RWPE1 (cell line): ENCODE results near the gene ZNF646.

Experiments used
- CTCF ChIA-PET: fragments of 350-600 bp; sonication (Branson Sonifier 250); formaldehyde crosslinking; extraction: SDS; loops from one replicate; lab custom pipeline; 2021; lab: Yijun Ruan, JAX
- POLR2A ChIA-PET: fragments of 400-600 bp; formaldehyde crosslinking; extraction: SDS; loops from one replicate; lab custom pipeline; 2020; ENCODE audit warnings: antibody characterized with exemption; ENCODE audit not compliant: low non-redundant PET; lab: Yijun Ruan, JAX
- DNase-seq: peaks from one replicate; pipeline ENCODE4 v3.0.0; 2012; ENCODE audit warnings: low spot score
- H3K27ac ChIP-seq: fragments of 450-650 bp; 2 replicates; pipeline ENCODE4 v1.5.1; 2017
- TF ChIP-seq, protein P1 (sequence below): fragments of 450-650 bp; conservative IDR thresholded peaks from 2 replicates; pipeline ENCODE4 v1.5.1; 2017; ENCODE audit warnings: low read depth, mild to moderate bottlenecking

ZNF646 gene

DNA sequence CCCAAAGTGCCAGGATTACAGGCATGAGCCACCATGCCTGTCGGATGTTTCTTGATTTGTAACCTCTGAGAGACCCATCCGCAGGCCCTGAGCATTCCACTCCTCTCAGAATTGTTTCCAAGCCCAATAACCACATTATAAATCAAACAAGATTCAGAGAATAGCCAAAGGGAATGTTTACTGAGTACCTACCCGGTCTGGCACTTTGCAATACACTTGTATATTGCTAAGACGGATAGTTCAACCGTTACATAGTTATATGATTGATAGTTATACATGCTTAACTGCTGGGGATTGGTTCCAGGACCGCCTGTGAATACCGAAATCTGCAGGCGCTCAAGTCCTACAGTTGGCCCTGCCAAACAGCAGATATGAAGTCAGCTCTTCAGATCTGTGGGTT is 40.2 kb downstream of the ZNF646 start:
- TF ChIP-seq, protein P1, sequence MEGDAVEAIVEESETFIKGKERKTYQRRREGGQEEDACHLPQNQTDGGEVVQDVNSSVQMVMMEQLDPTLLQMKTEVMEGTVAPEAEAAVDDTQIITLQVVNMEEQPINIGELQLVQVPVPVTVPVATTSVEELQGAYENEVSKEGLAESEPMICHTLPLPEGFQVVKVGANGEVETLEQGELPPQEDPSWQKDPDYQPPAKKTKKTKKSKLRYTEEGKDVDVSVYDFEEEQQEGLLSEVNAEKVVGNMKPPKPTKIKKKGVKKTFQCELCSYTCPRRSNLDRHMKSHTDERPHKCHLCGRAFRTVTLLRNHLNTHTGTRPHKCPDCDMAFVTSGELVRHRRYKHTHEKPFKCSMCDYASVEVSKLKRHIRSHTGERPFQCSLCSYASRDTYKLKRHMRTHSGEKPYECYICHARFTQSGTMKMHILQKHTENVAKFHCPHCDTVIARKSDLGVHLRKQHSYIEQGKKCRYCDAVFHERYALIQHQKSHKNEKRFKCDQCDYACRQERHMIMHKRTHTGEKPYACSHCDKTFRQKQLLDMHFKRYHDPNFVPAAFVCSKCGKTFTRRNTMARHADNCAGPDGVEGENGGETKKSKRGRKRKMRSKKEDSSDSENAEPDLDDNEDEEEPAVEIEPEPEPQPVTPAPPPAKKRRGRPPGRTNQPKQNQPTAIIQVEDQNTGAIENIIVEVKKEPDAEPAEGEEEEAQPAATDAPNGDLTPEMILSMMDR, result no peak
- H3K27ac ChIP-seq, result peak overlapping the region; percentile 92
- ChIA-PET POLR2A (no interaction called here), CTCF (interaction anchor here (0.7 to 1.1 kb wide), 2 partner anchors 28 to 172 kb away, joined by 3 to 7 read pairs; no protein-coding TSS in a partner anchor)
- no peak for DNase-seq

DNA sequence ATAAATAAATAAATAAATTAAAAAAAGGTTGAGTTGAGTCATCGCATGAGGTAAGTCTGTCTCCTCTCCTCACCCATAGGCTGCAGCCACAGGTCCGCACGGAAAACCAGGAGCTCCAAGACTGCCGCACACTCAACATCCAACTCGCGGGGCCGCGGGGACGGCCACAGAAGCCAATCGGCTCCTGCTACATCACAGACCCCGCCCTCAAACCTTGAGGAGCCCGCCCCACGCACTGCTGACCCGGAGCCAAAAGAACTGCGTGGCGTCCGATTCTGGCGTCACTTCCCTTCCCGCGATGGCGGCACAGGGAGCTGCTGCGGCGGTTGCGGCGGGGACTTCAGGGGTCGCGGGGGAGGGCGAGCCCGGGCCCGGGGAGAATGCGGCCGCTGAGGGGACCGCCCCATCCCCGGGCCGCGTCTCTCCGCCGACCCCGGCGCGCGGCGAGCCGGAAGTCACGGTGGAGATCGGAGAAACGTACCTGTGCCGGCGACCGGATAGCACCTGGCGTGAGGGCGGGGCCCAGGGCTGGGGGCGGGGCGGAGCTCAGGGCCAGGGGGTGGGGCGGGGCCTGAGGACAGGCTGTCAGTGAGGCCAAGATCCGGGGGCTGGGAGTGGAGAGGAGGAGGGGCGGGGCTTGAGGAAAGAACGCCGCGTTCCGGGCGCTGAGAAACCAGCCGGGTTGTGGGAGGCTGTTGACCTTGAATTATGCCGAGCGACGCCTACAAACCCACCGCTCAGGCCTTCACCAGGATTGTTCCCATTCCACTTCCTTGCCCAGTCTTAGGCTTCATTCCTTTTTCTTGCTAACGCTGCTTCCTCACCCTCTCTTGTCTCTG is 43.4 kb downstream of the ZNF646 start, which contains the start of gene KAT8:
KAT8 (plus strand) TSS at position 281 of the 839 bp plus-strand sequence; CDS start at position 299, 18 bp downstream.
- TF ChIP-seq, protein P1, result no peak
- ChIA-PET CTCF (interaction anchor here (0.6 to 1.4 kb wide), 3 partner anchors 25 to 467 kb away, joined by 3 to 7 read pairs (median 5); partner anchors contain the start of gene PRR14), POLR2A (interaction anchor here (0.5 to 1.7 kb wide), 12 partner anchors 11 to 340 kb away, joined by 3 to 15 read pairs (median 4); partner anchors contain the start of gene PRSS8)
- DNase-seq, result peak; percentile 98
- H3K27ac ChIP-seq, result peak within 1 kb of the TSS; percentile 92

DNA sequence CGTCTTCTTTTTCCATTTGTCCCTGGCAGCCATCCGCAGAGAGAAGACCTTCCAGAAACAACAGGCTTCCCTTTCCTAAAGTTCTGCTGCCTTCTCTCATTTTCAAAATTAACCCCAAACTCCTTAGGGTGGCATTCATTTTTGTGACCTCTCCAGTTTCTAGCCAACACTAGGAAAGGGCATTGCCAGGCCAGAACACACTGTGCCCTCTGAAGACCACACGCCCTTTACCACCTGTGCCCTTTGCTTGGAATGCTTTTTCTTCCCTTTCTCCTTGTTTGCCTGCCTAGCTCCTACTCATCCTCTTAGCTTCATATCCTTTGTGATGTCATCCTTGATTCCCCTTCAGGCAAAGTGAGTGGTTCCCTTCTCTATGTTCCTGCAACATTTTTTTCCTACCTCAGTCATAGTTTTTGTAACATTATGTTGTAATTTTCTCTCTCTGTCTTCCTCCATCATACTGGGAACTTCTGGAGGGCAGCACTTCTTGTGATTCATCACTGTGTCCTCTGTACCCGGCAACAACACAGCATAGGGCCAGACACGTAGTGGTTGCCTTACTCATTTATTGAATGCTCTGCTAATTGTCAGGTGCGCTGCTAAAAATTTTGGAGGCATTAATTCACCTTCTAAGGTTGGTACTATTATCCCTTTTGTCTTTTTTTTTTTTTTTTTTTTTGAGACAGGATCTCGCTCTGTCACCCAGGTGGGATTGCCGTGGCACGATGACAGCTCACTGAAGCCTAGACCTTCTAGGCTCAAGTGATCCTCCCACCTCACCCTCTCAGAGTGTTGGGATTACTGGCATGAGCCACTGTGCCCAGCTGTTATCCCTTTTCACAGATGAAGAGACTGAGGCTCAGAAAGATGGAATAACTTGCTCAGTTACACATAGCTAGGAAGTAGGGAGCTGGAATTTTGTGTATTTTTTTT is 44.3 kb downstream of the ZNF646 start:
- POLR2A ChIA-PET, result interaction anchor here (0.5 to 1.7 kb wide), 7 partner anchors 10 to 29 kb away, joined by 3 to 15 read pairs (median 5); partner anchors contain the start of gene PRSS8
- TF ChIP-seq, protein P1, result no peak
- CTCF ChIA-PET, result interaction anchor here (0.7 to 1.4 kb wide), 5 partner anchors 19 to 333 kb away, joined by 3 to 7 read pairs (median 3); no protein-coding TSS in a partner anchor
- DNase-seq, result peak; percentile 69
- peak overlapping the region; percentile 92 for H3K27ac ChIP-seq

DNA sequence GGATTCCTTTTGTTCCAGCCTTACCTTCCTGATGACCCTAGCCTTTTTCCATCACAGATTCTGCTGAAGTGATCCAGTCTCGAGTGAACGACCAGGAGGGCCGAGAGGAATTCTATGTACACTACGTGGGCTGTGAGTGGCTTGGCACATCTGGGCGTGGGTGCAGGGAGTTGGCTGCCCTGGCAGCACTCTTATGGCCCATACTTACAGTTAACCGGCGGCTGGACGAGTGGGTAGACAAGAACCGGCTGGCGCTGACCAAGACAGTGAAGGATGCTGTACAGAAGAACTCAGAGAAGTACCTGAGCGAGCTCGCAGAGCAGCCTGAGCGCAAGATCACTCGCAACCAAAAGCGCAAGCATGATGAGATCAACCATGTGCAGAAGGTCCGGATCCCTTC is 45.9 kb downstream of the ZNF646 start:
- H3K27ac ChIP-seq, result peak overlapping the region; percentile 92
- CTCF ChIA-PET, result interaction anchor here (0.6 to 1.5 kb wide), 5 partner anchors 21 to 166 kb away, joined by 3 to 7 read pairs (median 4); no protein-coding TSS in a partner anchor
- no peak for DNase-seq

DNA sequence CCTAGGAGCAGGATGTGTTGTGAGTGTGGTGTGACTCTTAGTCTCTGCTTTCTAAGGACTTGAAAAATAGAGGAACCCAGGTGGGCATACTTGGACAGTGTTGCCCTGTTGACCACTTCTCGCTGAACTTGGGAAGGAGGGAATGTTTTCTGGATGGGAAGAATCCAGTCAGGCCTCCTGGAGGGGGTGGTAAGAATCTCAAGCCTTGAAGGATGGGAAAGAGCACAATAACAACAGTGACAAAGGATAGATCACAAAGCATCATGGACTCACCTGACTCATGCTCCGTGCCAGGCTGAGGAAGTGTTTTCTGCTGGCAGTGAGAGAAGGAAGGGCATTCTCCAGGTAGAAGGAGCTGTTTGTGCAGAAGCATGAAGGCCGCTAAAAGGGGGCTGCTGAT is 51.6 kb downstream of the ZNF646 start:
- TF ChIP-seq, protein P1, result no peak
- no peak for DNase-seq
- ChIA-PET CTCF (no interaction called here), POLR2A (no interaction called here)
- H3K27ac ChIP-seq, result peak overlapping the region; percentile 98

More for the DNA sequence above, 45.9 kb downstream of the ZNF646 start:
- POLR2A ChIA-PET, result no interaction called here
- TF ChIP-seq, protein P1, result no peak

DNA sequence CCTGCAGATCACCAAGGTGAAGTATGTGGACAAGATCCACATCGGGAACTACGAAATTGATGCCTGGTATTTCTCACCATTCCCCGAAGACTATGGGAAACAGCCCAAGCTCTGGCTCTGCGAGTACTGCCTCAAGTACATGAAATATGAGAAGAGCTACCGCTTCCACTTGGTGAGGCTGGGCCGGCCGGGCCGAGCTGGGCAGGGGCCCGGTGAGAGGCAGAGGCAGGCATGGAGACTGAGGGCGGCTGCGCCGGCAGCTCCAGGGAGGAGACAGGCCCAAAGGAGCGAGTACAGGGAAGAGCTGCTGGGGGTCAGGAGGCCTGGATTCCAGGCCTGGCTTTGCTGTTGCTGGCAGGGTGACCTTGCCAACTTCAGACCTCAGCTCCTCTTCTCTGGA is 53.0 kb downstream of the ZNF646 start:
- TF ChIP-seq, protein P1, result no peak
- peak overlapping the region; percentile 98 for H3K27ac ChIP-seq
- ChIA-PET POLR2A (no interaction called here), CTCF (no interaction called here)
- no peak for DNase-seq
